Uterus (tissue), 2 donors: ENCODE data around the gene OR1S1.

Experiments used
- CTCF ChIP-seq, 4 experiments: fragments of 200-600 bp in 2 of 4; fragments of 450-650 bp in 2 of 4; sonication (generic) in 2 of 4; IDR thresholded peaks; one replicate each; pipeline ENCODE4 v1.5.1; 2016 to 2019; ENCODE audit warnings: antibody characterized with exemption in 4 of 4, mild to moderate bottlenecking in 2 of 4, moderate library complexity in 1 of 4
- POLR2A ChIP-seq, 2 donors: fragments of 450-650 bp; IDR thresholded peaks; one replicate each; pipeline ENCODE4 v1.6.1; 2016; ENCODE audit warnings: antibody characterized with exemption in 2 of 2, mild to moderate bottlenecking in 1 of 2, moderate library complexity in 1 of 2

- no peak for TF ChIP-seq POLR2A (IDR thresholded peaks at IDR 0.05)
- no peak for TF ChIP-seq CTCF (IDR thresholded peaks at IDR 0.05)
Observed at GRCh38 chr11:58199271-58199670, 13.2 kb upstream of the OR1S1 start.
